Measurements from ENCODE around the gene C2orf76.

DNA sequence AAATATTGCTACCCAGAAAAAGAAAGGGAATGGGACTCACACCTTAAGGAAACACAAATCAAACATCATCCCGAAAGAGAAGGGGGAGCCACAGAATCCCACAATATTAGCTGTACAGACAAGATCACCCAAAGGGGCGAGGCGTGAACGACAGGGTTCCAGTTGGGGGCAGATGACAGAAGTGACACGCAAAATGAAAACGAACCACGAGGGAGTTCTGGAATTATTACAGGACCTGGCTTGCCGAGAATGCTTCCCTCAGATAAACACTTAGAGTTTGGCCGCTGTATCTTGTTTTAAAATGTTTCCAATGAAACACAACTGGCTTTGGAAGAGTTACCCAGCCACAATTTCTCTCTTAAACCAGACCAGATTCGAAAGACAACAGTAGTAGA is 60.4 kb downstream of the C2orf76 start:
- TF ChIP-seq, protein P1, sequence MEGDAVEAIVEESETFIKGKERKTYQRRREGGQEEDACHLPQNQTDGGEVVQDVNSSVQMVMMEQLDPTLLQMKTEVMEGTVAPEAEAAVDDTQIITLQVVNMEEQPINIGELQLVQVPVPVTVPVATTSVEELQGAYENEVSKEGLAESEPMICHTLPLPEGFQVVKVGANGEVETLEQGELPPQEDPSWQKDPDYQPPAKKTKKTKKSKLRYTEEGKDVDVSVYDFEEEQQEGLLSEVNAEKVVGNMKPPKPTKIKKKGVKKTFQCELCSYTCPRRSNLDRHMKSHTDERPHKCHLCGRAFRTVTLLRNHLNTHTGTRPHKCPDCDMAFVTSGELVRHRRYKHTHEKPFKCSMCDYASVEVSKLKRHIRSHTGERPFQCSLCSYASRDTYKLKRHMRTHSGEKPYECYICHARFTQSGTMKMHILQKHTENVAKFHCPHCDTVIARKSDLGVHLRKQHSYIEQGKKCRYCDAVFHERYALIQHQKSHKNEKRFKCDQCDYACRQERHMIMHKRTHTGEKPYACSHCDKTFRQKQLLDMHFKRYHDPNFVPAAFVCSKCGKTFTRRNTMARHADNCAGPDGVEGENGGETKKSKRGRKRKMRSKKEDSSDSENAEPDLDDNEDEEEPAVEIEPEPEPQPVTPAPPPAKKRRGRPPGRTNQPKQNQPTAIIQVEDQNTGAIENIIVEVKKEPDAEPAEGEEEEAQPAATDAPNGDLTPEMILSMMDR (conservative IDR thresholded peaks at IDR 0.05): no peak
- TF ChIP-seq ZFX (IDR thresholded peaks at IDR 0.05): no peak

All from C4-2B (cell line).